Endodermal cell (in vitro differentiated cells): Measurements from ENCODE around the gene CCND2. TPM values are rescaled to one million over a fixed set of nuclear protein-coding genes. Genes with fewer than 3 reads are reported as not detected.
A peak's percentile ranks its signal among the peaks of the same experiment; 100 is the strongest.

Experiments used
- DNase-seq: peaks from one replicate; pipeline ENCODE4 v3.0.0-alpha.2; 2017
- H3K27ac ChIP-seq: 2 replicates; pipeline ENCODE4 v1.5.1; 2013; ENCODE audit warnings: mild to moderate bottlenecking, low read depth, low read length, moderate library complexity
- H3K27me3 ChIP-seq: 2 replicates; pipeline ENCODE4 v1.6.1; 2013; ENCODE audit warnings: mild to moderate bottlenecking, low read length, moderate library complexity; ENCODE audit not compliant: insufficient read depth, control insufficient read depth, poor library complexity, severe bottlenecking
- H3K36me3 ChIP-seq: 2 replicates; pipeline ENCODE4 v1.7.0; 2013; ENCODE audit warnings: mild to moderate bottlenecking, low read length, moderate library complexity; ENCODE audit not compliant: control insufficient read depth, insufficient read depth
- H3K4me1 ChIP-seq: one replicate; pipeline ENCODE4 v1.7.0; 2013; ENCODE audit warnings: low read length; ENCODE audit not compliant: control insufficient read depth, insufficient read depth
- H3K4me3 ChIP-seq: 2 replicates; pipeline ENCODE4 v1.5.1; 2013; ENCODE audit warnings: mild to moderate bottlenecking, low read length, moderate library complexity
- H3K9ac ChIP-seq: 2 replicates; pipeline ENCODE4 v1.6.1; 2013; ENCODE audit warnings: mild to moderate bottlenecking, low read length, moderate library complexity; ENCODE audit not compliant: poor library complexity, severe bottlenecking; ENCODE audit errors: extremely low read depth
- H3K9me3 ChIP-seq: 2 replicates; pipeline ENCODE4 v1.6.1; 2013; ENCODE audit warnings: mild to moderate bottlenecking, low read length, moderate library complexity; ENCODE audit not compliant: control insufficient read depth
- H3K27ac Mint-ChIP-seq: 2 replicates; pipeline ENCODE4 v1.8.0; 2020; ENCODE audit warnings: mixed read lengths
- H3K27me3 Mint-ChIP-seq: 2 replicates; pipeline ENCODE4 v1.8.0; 2021; ENCODE audit warnings: mild to moderate bottlenecking, mixed read lengths; ENCODE audit not compliant: insufficient read depth
- H3K36me3 Mint-ChIP-seq: 2 replicates; pipeline ENCODE4 v1.8.0; 2020; ENCODE audit warnings: low read depth, mixed read lengths
- H3K4me1 Mint-ChIP-seq: 2 replicates; pipeline ENCODE4 v1.8.0; 2020; ENCODE audit warnings: mixed read lengths
- H3K4me3 Mint-ChIP-seq: 2 replicates; pipeline ENCODE4 v1.8.0; 2020; ENCODE audit warnings: mild to moderate bottlenecking, moderate library complexity, mixed read lengths
- H3K9me3 Mint-ChIP-seq: 2 replicates; pipeline ENCODE4 v1.8.0; 2020; ENCODE audit warnings: mild to moderate bottlenecking, mixed read lengths
- CTCF ChIP-seq: fragments of 200-600 bp; sonication (generic); conservative IDR thresholded peaks from 2 replicates; pipeline ENCODE4 v1.5.0; 2021; ENCODE audit warnings: antibody characterized with exemption, mild to moderate bottlenecking
- WGBS, 2 experiments: methylation state at CpG; one replicate each; pipeline versions ENCODE4 v1.1.5 to v1.1.7; 2013; ENCODE audit warnings: missing lambda C conversion rate in 2 of 2, mixed read lengths in 1 of 2; ENCODE audit not compliant: insufficient coverage in 1 of 2, insufficient read length in 1 of 2; 5-methylcytosine and 5-hydroxymethylcytosine counted together
- total RNA-seq, 2 donors: library from RNA; stranded (reverse); fragmentation: NEBNext Ultra II Directional in 1 of 2; extraction: Animal tissue kit (Norgen Biotek cat#: 25700) in 1 of 2; gene quantifications; 2 replicates in 1 of 2; 3 replicates in 1 of 2; pipeline ENCODE4 v1.2.1, GENCODE V29; 2021

Gene CCND2
- total RNA-seq, 2 donors from 2014 or later: 286 to 362 TPM

DNA sequence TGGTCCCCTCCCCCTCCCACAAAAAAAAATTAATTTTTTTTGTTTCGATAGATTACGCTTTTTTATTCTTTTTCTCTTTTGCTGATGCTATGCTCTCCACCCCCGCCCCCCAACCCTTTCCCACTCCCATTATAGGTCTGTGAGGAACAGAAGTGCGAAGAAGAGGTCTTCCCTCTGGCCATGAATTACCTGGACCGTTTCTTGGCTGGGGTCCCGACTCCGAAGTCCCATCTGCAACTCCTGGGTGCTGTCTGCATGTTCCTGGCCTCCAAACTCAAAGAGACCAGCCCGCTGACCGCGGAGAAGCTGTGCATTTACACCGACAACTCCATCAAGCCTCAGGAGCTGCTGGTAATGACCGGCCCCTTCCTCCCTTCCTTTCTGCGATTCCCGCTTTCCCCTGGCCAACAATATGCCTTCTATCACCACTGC, 2.3 kb downstream of the CCND2 start:
- no peak for TF ChIP-seq CTCF
- peaks cover 41% of the 10 kb centered on the region for H3K4me1 Mint-ChIP-seq
- H3K27ac ChIP-seq: no peak overlapping the region
- H3K27ac Mint-ChIP-seq: peak overlapping the region; percentile 96
- H3K9me3 ChIP-seq: no peaks in the 10 kb centered on the region
- H3K36me3 Mint-ChIP-seq: peaks cover 49% of the 10 kb centered on the region
- H3K27me3 Mint-ChIP-seq: peaks cover 40% of the 10 kb centered on the region
- H3K9me3 Mint-ChIP-seq: no peaks in the 10 kb centered on the region
- peaks cover 35% of the 10 kb centered on the region for H3K36me3 ChIP-seq
- H3K27me3 ChIP-seq: peaks cover 37% of the 10 kb centered on the region
- H3K4me3 Mint-ChIP-seq: peak overlapping the region; percentile 94
- peaks cover 22% of the 10 kb centered on the region for H3K4me1 ChIP-seq
- peak; percentile 77 for DNase-seq
- peak overlapping the region; percentile 95 for H3K4me3 ChIP-seq
- WGBS, 2 experiments: 17% methylated on average over 14 of the region's 14 CpGs; no CpG with 5 or more reads in 1 of the 2 experiments
- peak overlapping the region; percentile 93 for H3K9ac ChIP-seq

- peak; percentile 99 for TF ChIP-seq CTCF
- Histone ChIP-seq H3K9ac (no peak overlapping the region), H3K4me1 (peaks cover 22% of the 10 kb centered on the region), H3K27ac (no peak overlapping the region), H3K36me3 (peaks cover 37% of the 10 kb centered on the region), H3K27me3 (peaks cover 30% of the 10 kb centered on the region), H3K4me3 (peak overlapping the region; percentile 95), H3K9me3 (no peaks in the 10 kb centered on the region)
- H3K9me3 Mint-ChIP-seq: no peaks in the 10 kb centered on the region
- WGBS, 2 experiments: 5 to 11% methylated on average over 7 to 9 of the region's 10 CpGs
- peak overlapping the region; percentile 94 for H3K4me3 Mint-ChIP-seq
- peak; percentile 98 for DNase-seq
- H3K27ac Mint-ChIP-seq: peak overlapping the region; percentile 57
- peaks cover 41% of the 10 kb centered on the region for H3K4me1 Mint-ChIP-seq
- H3K36me3 Mint-ChIP-seq: peaks cover 57% of the 10 kb centered on the region
- peaks cover 36% of the 10 kb centered on the region for H3K27me3 Mint-ChIP-seq
Measured at GRCh38 chr12:4276524-4277204, 3.1 kb downstream of the CCND2 start.

GRCh38 chr12:4277205-4277543, 3.6 kb downstream of the CCND2 start:
- H3K27ac Mint-ChIP-seq: peak overlapping the region; percentile 18
- peaks cover 41% of the 10 kb centered on the region for H3K4me1 Mint-ChIP-seq
- Histone ChIP-seq H3K9me3 (no peaks in the 10 kb centered on the region), H3K27ac (no peak overlapping the region), H3K27me3 (peaks cover 28% of the 10 kb centered on the region), H3K4me1 (peaks cover 22% of the 10 kb centered on the region), H3K36me3 (peaks cover 40% of the 10 kb centered on the region), H3K9ac (no peak overlapping the region), H3K4me3 (peak overlapping the region; percentile 8)
- peaks cover 35% of the 10 kb centered on the region for H3K27me3 Mint-ChIP-seq
- no peak for TF ChIP-seq CTCF
- 32 to 46% methylated on average over 3 to 6 of the region's 6 CpGs for WGBS, 2 experiments
- peaks cover 62% of the 10 kb centered on the region for H3K36me3 Mint-ChIP-seq
- no peaks in the 10 kb centered on the region for H3K9me3 Mint-ChIP-seq
- H3K4me3 Mint-ChIP-seq: peak overlapping the region; percentile 94
- DNase-seq: no peak
